ENCODE results near the gene WDR5. TPM values are rescaled to one million over a fixed set of nuclear protein-coding genes. Genes with fewer than 3 reads are reported as not detected.

The WDR5 gene
- total RNA-seq, 1 donor: 22.9 TPM

- no peak for DNase-seq (ENCODE audit: low read depth in 2 of 3, low spot score in 2 of 3)
Observed at GRCh38 chr9:134157378-134157885, 21.6 kb downstream of the WDR5 start.

- DNase-seq (ENCODE audit: low read depth in 2 of 3, low spot score in 2 of 3): no peak
Observed at GRCh38 chr9:134158242-134158641, 22.4 kb downstream of the WDR5 start.

GRCh38 chr9:134158753-134159392, 23.0 kb downstream of the WDR5 start:
- no peak for DNase-seq (ENCODE audit: low read depth in 2 of 3, low spot score in 2 of 3)

GRCh38 chr9:134159566-134160245, 23.8 kb downstream of the WDR5 start:
- DNase-seq (ENCODE audit: low read depth in 2 of 3, low spot score in 2 of 3): no peak

GRCh38 chr9:134161647-134162046, 25.8 kb downstream of the WDR5 start:
- no peak for DNase-seq (ENCODE audit: low read depth in 2 of 3, low spot score in 2 of 3)

- DNase-seq (ENCODE audit: low read depth in 2 of 3, low spot score in 2 of 3): no peak
Observed at GRCh38 chr9:134162212-134162775, 26.4 kb downstream of the WDR5 start.

- no peak for DNase-seq (ENCODE audit: low read depth in 2 of 3, low spot score in 2 of 3)
Observed at GRCh38 chr9:134162926-134163370, 27.1 kb downstream of the WDR5 start.

GRCh38 chr9:134163371-134164196, 27.7 kb downstream of the WDR5 start:
- peak; percentile 61 to 70 (median 66) for DNase-seq (ENCODE audit: low read depth in 2 of 3, low spot score in 2 of 3)

GRCh38 chr9:134164879-134165278, 29.0 kb downstream of the WDR5 start:
- DNase-seq (ENCODE audit: low read depth in 2 of 3, low spot score in 2 of 3): no peak

- DNase-seq (ENCODE audit: low read depth in 2 of 3, low spot score in 2 of 3): peak in 2 of 3 donors; percentile 25 to 37
Observed at GRCh38 chr9:134165357-134166315, 29.8 kb downstream of the WDR5 start.

- no peak for DNase-seq (ENCODE audit: low read depth in 2 of 3, low spot score in 2 of 3)
Observed at GRCh38 chr9:134166374-134166773, 30.5 kb downstream of the WDR5 start.

GRCh38 chr9:134167530-134167931, 31.6 kb downstream of the WDR5 start:
- DNase-seq (ENCODE audit: low read depth in 2 of 3, low spot score in 2 of 3): no peak

GRCh38 chr9:134168757-134169550, 33.1 kb downstream of the WDR5 start:
- DNase-seq (ENCODE audit: low read depth in 2 of 3, low spot score in 2 of 3): no peak

- DNase-seq (ENCODE audit: low read depth in 2 of 3, low spot score in 2 of 3): no peak
Observed at GRCh38 chr9:134169724-134170401, 34.0 kb downstream of the WDR5 start.

GRCh38 chr9:134170532-134171315, 34.8 kb downstream of the WDR5 start:
- no peak for DNase-seq (ENCODE audit: low read depth in 2 of 3, low spot score in 2 of 3)

- DNase-seq (ENCODE audit: low read depth in 2 of 3, low spot score in 2 of 3): no peak
Observed at GRCh38 chr9:134171316-134172197, 35.7 kb downstream of the WDR5 start.

All from hematopoietic multipotent progenitor cell (in vitro differentiated cells).